Measurements from ENCODE around the gene NLGN4Y.

NLGN4Y gene

DNA sequence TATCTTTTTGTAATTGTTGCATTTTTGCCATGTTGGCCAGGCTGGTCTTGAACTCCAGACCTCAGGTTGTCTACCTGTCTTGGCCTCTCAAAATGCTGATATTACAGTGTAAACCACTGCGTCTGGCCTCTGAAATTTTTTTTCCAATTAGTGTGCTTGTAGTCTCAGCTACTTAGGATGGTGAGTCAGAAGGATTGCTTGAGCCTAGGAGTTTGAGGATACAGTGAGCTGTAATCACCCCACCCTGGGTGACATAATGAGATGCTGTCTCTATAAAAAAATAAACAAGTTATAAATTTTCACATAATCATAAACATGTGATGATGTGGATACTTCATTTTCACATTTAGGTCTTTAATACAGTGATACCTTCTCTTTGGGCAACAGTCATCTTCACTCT is 154.9 kb downstream of the NLGN4Y start:
- no peak for DNase-seq

- no peak for DNase-seq
Measured at GRCh38 chrY:14694543-14694942, 170.2 kb downstream of the NLGN4Y start.

DNA sequence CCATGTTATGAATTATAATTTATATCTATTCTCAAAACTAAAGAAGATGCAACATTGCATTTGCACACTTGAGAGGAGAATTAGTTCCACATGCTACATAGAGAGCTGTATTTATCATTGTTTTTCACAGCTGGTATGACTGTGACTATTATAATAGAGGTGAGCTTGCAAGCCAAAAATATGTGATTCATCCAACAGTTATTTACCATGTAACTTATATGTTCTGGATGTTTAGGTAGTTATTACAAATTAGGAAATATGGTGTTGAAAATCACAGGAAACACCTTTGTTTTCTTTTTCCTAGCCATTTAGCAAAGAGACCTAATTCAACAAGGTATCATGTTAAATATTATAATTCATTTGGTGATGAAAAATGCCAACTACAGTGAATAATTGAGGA is 183.8 kb downstream of the NLGN4Y start:
- DNase-seq: no peak

GRCh38 chrY:14741596-14741995 is 217.3 kb downstream of the NLGN4Y start:
- no peak for DNase-seq

DNA sequence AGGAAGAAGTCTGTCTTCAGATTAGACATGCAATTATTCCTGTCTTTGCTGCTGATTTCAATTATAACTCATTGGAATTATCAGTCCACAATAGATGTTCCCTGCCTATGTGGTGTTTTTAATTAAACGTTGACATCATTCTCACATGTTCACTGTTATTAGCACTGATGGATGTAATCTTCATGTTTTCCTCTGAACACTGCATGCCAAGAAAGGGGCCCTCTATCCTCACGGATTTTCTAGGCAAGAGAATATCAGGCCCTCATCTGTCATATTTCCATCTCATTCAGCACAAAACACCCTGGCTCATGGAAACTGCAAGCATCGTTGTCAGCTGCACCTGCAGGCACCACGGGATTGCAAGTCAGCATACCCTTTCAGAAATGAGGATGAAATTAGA is 224.0 kb downstream of the NLGN4Y start:
- no peak for DNase-seq

GRCh38 chrY:14755571-14755970 is 231.2 kb downstream of the NLGN4Y start:
- no peak for DNase-seq

GRCh38 chrY:14762903-14763302 is 238.6 kb downstream of the NLGN4Y start:
- no peak for DNase-seq

GRCh38 chrY:14763600-14763999 is 239.3 kb downstream of the NLGN4Y start:
- no peak for DNase-seq

DNA sequence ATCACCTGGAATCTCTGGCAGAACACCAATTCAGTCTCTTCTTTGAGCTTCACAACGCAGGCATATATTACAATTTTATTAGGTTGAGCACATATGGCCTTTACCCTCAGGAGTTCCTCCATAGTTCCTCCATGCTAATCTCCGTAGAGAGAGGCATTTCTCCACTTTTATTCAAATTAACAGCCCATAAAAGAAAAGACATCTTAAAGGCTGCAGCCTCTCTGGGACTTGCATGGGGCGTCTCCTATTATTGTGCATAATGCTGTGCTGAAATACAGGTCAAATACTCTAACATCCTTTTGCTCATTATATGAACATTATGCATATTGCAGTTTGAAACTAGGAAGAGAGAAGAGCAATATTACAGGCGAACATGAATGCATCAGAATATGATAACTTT is 253.9 kb downstream of the NLGN4Y start:
- DNase-seq: no peak

GRCh38 chrY:14793104-14793503 is 268.8 kb downstream of the NLGN4Y start:
- DNase-seq: no peak

DNA sequence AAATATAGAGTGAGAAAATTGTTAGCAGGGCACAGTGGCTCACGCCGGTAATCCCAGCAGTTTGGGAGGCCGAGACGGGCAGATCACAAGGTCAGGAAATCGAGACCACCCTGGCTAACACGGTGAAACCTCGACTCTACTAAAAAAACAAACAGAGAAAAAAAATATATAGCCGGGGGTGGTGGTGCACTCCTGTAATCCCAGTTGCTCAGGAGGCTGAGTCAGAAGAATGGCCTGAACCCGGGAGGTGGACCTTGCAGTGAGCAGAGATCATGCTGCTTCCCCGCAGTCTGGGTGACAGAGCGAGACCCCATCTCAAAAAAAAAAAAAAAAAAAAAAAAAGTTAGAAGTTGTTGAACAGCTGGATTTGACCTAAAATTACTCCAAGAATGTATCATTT is 269.3 kb downstream of the NLGN4Y start:
- DNase-seq: no peak

DNA sequence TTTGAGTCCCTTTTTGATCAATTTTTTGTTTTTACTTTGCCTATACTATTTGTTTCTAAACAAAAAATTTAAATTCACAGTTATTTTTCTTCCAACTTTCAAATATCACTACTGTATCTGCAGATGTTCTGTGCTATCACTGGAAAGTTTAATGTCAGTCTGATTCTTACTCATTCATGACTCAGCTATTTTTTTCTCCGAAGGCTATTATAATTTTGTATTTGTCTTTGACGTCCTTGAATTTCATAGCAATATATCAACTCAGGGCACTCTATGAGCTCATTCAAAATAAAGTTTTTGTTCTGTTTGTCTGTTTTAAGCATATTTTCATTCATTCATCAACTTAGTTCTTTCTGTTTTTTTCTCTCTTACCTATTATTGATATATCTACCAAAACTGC is 273.7 kb downstream of the NLGN4Y start:
- no peak for DNase-seq

- DNase-seq: no peak
Measured at GRCh38 chrY:14801096-14801495, 276.8 kb downstream of the NLGN4Y start.

DNA sequence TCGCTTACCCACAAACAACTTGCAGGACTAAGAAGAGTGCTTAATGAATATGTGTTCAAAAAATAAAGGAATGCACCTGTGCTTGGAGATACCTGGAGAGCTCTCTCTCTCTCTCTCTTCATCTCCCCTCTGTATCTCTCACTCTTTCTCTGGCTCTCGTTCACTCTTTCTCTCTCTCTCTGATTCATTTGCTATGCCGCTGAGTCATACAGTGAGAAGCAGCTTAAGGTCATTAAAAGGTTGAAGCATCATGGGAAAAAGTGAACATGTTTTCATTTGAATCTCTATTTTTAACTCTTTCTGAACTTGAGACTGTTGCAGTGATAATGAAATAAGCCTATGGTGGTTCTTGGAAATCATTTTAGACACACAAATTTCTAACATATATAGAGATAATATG is 277.8 kb downstream of the NLGN4Y start:
- DNase-seq: no peak

DNA sequence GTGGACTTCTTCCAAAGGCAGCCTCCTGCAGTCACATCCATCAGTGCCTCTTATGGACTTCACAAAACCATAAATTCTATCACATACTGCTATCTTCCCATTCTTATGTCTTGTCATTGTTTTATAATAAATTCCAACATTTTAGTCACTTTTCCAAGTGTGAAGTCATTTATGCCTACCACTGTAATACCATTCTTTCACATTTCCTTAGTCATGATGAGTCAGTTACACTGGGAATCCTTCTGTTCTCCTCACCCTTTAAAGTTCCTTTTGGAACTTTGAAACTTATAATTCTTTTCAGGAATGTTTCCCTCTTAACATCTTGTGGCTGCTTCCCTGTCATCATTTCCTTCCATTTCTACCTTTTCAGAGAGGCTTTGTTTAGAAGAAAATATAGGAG is 279.7 kb downstream of the NLGN4Y start:
- no peak for DNase-seq

GRCh38 chrY:14818452-14818851 is 294.1 kb downstream of the NLGN4Y start:
- no peak for DNase-seq

GRCh38 chrY:14822201-14822600 is 297.9 kb downstream of the NLGN4Y start:
- no peak for DNase-seq

- no peak for DNase-seq
Measured at GRCh38 chrY:14822906-14823305, 298.6 kb downstream of the NLGN4Y start.

GRCh38 chrY:14824583-14824982 is 300.3 kb downstream of the NLGN4Y start:
- DNase-seq: no peak

- DNase-seq: no peak
Measured at GRCh38 chrY:14825728-14826127, 301.4 kb downstream of the NLGN4Y start.

- DNase-seq: no peak
Measured at GRCh38 chrY:14828531-14828930, 304.2 kb downstream of the NLGN4Y start.

DNA sequence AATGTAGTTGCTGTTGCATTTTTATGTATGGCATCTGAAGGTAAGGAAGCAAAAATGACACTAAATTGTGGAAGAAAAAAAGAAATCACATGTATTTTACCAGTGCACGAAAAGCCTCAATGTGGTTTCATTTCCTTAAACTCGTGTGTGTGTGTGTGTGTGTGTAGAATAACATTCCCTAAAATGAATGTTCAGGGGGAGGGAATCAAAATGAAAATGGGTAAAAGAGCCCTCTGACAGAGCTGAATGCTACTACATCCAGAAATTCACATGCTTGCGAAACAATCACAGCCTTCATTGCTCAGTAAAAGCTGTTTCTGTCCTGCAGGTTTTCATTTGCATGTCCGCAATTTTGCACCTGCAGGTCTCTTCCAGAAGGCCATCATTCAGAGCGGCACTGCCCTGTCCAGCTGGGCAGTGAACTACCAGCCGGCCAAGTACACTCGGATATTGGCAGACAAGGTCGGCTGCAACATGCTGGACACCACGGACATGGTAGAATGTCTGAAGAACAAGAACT is 305.1 kb downstream of the NLGN4Y start:
- DNase-seq: no peak

GRCh38 chrY:14834103-14835060 is 310.1 kb downstream of the NLGN4Y start:
- DNase-seq: no peak

DNA sequence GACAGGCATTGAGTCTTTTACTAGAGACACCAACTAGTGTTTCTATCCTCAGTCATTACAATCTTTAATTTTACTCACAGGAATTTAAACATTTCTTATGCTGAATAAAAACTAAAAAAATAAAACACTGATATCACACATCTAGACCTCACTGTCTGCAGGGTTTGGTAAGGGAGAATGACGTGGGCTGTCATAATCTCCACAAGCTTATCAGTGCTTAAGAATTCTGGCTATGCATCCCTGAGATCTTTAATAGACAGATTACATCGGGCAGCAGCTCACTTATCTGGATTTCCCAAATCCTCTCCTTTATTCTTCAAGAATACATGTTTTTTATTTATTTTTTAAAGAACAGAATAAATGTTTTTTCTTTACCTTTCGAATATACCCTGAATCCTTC is 313.1 kb downstream of the NLGN4Y start:
- DNase-seq: no peak

DNA sequence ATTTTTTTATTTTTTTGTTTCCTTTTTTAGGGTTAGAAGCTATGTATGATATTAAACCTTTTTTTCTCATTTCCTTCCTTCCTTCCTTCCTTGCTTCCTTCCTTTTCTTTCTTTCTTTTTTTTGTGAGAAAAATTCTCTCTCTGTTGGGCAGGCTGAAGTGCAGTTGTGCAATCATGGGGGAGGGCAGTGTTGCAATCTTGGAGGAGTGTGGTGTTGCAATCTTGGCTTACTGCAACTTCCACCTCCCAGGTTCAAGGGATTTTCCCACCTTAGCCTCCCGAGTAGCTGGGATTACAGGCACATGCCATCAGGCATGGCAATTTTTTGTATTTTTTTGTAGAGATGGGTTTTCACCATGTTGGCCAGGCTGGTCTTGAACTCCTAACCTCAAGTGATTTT is 326.4 kb downstream of the NLGN4Y start:
- no peak for DNase-seq
